ENCODE data around the gene SAE1.
A peak's percentile ranks its signal among the peaks of the same experiment; 100 is the strongest.

The SAE1 gene

GRCh38 chr19:47228168-47228936 is 97.7 kb downstream of the SAE1 start:
- Histone ChIP-seq H3K9ac (ENCODE audit: low read length) (peak overlapping the region; percentile 37), H3K27me3 (ENCODE audit: control insufficient read depth, insufficient read depth, low read length) (peaks cover 12% of the 10 kb centered on the region), H3K27ac (ENCODE audit: low read length) (no peak overlapping the region), H3K4me1 (ENCODE audit: control insufficient read depth, low read depth, low read length) (peaks cover 22% of the 10 kb centered on the region), H3K4me3 (ENCODE audit: low read length) (peak overlapping the region; percentile 64), H3K9me3 (ENCODE audit: control insufficient read depth, low read depth, low read length) (no peaks in the 10 kb centered on the region), H3K36me3 (ENCODE audit: control insufficient read depth, low read depth, low read length) (no peaks in the 10 kb centered on the region)

GRCh38 chr19:47228937-47229675 is 98.5 kb downstream of the SAE1 start:
- Histone ChIP-seq H3K9me3 (ENCODE audit: control insufficient read depth, low read depth, low read length) (no peaks in the 10 kb centered on the region), H3K36me3 (ENCODE audit: control insufficient read depth, low read depth, low read length) (no peaks in the 10 kb centered on the region), H3K27ac (ENCODE audit: low read length) (no peak overlapping the region), H3K4me3 (ENCODE audit: low read length) (peak overlapping the region; percentile 64), H3K9ac (ENCODE audit: low read length) (no peak overlapping the region), H3K4me1 (ENCODE audit: control insufficient read depth, low read depth, low read length) (peaks cover 22% of the 10 kb centered on the region), H3K27me3 (ENCODE audit: control insufficient read depth, insufficient read depth, low read length) (peaks cover 12% of the 10 kb centered on the region)

GRCh38 chr19:47229676-47230053 is 99.0 kb downstream of the SAE1 start:
- Histone ChIP-seq H3K9ac (ENCODE audit: low read length) (peak overlapping the region; percentile 13), H3K27ac (ENCODE audit: low read length) (no peak overlapping the region), H3K4me3 (ENCODE audit: low read length) (peak overlapping the region; percentile 64), H3K4me1 (ENCODE audit: control insufficient read depth, low read depth, low read length) (peaks cover 22% of the 10 kb centered on the region), H3K36me3 (ENCODE audit: control insufficient read depth, low read depth, low read length) (no peaks in the 10 kb centered on the region), H3K27me3 (ENCODE audit: control insufficient read depth, insufficient read depth, low read length) (peaks cover 12% of the 10 kb centered on the region), H3K9me3 (ENCODE audit: control insufficient read depth, low read depth, low read length) (no peaks in the 10 kb centered on the region)

- H3K9me3 ChIP-seq (ENCODE audit: control insufficient read depth, low read depth, low read length): no peaks in the 10 kb centered on the region
- H3K27me3 ChIP-seq (ENCODE audit: control insufficient read depth, insufficient read depth, low read length): peaks cover 12% of the 10 kb centered on the region
- no peaks in the 10 kb centered on the region for H3K36me3 ChIP-seq (ENCODE audit: control insufficient read depth, low read depth, low read length)
- no peak overlapping the region for H3K27ac ChIP-seq (ENCODE audit: low read length)
- H3K4me1 ChIP-seq (ENCODE audit: control insufficient read depth, low read depth, low read length): peaks cover 21% of the 10 kb centered on the region
- peak overlapping the region; percentile 66 for H3K4me3 ChIP-seq (ENCODE audit: low read length)
- peak overlapping the region; percentile 63 for H3K9ac ChIP-seq (ENCODE audit: low read length)
Observed at GRCh38 chr19:47230054-47230920, 99.7 kb downstream of the SAE1 start.

- Histone ChIP-seq H3K27ac (ENCODE audit: low read length) (no peak within 1 kb of the TSS), H3K9ac (ENCODE audit: low read length) (peak within 1 kb of the TSS; percentile 63), H3K36me3 (ENCODE audit: control insufficient read depth, low read depth, low read length) (no peaks in the 10 kb centered on the region), H3K4me1 (ENCODE audit: control insufficient read depth, low read depth, low read length) (peaks cover 15% of the 10 kb centered on the region), H3K9me3 (ENCODE audit: control insufficient read depth, low read depth, low read length) (no peaks in the 10 kb centered on the region), H3K27me3 (ENCODE audit: control insufficient read depth, insufficient read depth, low read length) (peaks cover 12% of the 10 kb centered on the region), H3K4me3 (ENCODE audit: low read length) (peak within 1 kb of the TSS; percentile 66)
Observed at GRCh38 chr19:47230921-47231214, 100.2 kb downstream of the SAE1 start, which contains the start of gene BBC3. TSS of gene BBC3 (minus strand) at chr19:47231199. CDS start at chr19:47228431, 2,768 bp downstream.

GRCh38 chr19:47231215-47232054 is 100.8 kb downstream of the SAE1 start:
- Histone ChIP-seq H3K9ac (ENCODE audit: low read length) (peak overlapping the region; percentile 19), H3K4me3 (ENCODE audit: low read length) (peak overlapping the region; percentile 49), H3K9me3 (ENCODE audit: control insufficient read depth, low read depth, low read length) (no peaks in the 10 kb centered on the region), H3K4me1 (ENCODE audit: control insufficient read depth, low read depth, low read length) (peaks cover 15% of the 10 kb centered on the region), H3K27ac (ENCODE audit: low read length) (no peak overlapping the region), H3K27me3 (ENCODE audit: control insufficient read depth, insufficient read depth, low read length) (peaks cover 12% of the 10 kb centered on the region), H3K36me3 (ENCODE audit: control insufficient read depth, low read depth, low read length) (no peaks in the 10 kb centered on the region)

GRCh38 chr19:47232422-47233211 is 102.0 kb downstream of the SAE1 start:
- Histone ChIP-seq H3K4me1 (ENCODE audit: control insufficient read depth, low read depth, low read length) (peaks cover 11% of the 10 kb centered on the region), H3K9me3 (ENCODE audit: control insufficient read depth, low read depth, low read length) (no peaks in the 10 kb centered on the region), H3K36me3 (ENCODE audit: control insufficient read depth, low read depth, low read length) (no peaks in the 10 kb centered on the region), H3K27me3 (ENCODE audit: control insufficient read depth, insufficient read depth, low read length) (peaks cover 12% of the 10 kb centered on the region), H3K4me3 (ENCODE audit: low read length) (no peak overlapping the region), H3K9ac (ENCODE audit: low read length) (no peak overlapping the region), H3K27ac (ENCODE audit: low read length) (no peak overlapping the region)

- Histone ChIP-seq H3K9ac (ENCODE audit: low read length) (no peak overlapping the region), H3K4me3 (ENCODE audit: low read length) (no peak overlapping the region), H3K27me3 (ENCODE audit: control insufficient read depth, insufficient read depth, low read length) (peaks cover 26% of the 10 kb centered on the region), H3K27ac (ENCODE audit: low read length) (no peak overlapping the region), H3K4me1 (ENCODE audit: control insufficient read depth, low read depth, low read length) (peaks cover 7% of the 10 kb centered on the region), H3K36me3 (ENCODE audit: control insufficient read depth, low read depth, low read length) (no peaks in the 10 kb centered on the region), H3K9me3 (ENCODE audit: control insufficient read depth, low read depth, low read length) (no peaks in the 10 kb centered on the region)
Observed at GRCh38 chr19:47236072-47236675, 105.5 kb downstream of the SAE1 start.

- peaks cover 19% of the 10 kb centered on the region for H3K4me1 ChIP-seq (ENCODE audit: control insufficient read depth, low read depth, low read length)
- H3K4me3 ChIP-seq (ENCODE audit: low read length): peak overlapping the region; percentile 56
- H3K27ac ChIP-seq (ENCODE audit: low read length): no peak overlapping the region
- H3K36me3 ChIP-seq (ENCODE audit: control insufficient read depth, low read depth, low read length): no peaks in the 10 kb centered on the region
- no peak overlapping the region for H3K9ac ChIP-seq (ENCODE audit: low read length)
- no peaks in the 10 kb centered on the region for H3K9me3 ChIP-seq (ENCODE audit: control insufficient read depth, low read depth, low read length)
- peaks cover 50% of the 10 kb centered on the region for H3K27me3 ChIP-seq (ENCODE audit: control insufficient read depth, insufficient read depth, low read length)
Observed at GRCh38 chr19:47239152-47239551, 108.5 kb downstream of the SAE1 start.
